ENCODE measurements around the gene ADRB1.

ADRB1 gene

DNA sequence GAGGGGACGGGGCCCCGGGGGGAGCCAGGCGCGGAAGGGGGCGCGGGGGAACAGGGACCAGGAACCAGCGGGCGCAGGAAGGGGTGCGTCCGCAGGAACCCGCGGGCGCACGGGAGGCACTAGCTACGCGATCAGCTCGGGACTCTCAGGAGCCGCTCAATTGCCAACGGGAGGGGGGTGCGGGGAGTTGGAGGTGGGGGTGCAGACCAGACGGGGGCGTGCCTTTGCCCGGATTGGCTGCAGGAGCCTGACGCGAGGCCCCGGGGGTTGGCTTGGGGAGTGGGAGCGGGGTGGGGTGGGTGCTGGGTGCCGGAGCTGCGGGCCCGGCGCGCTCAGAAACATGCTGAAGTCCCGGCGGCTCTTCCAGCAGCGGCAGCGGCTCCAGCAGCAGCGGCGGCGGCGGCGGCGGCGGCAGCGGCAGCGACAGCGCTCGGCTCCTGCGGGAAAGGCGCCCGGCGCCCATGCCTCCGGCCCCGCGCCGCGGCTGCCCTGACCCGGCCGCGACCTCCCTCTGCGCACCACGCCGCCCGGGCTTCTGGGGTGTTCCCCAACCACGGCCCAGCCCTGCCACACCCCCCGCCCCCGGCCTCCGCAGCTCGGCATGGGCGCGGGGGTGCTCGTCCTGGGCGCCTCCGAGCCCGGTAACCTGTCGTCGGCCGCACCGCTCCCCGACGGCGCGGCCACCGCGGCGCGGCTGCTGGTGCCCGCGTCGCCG is at the start of gene ADRB1:
TSS of gene ADRB1 (plus strand) at position 335 of the 715 bp plus-strand sequence. CDS start at position 602, 267 bp downstream.
- in situ Hi-C loops (cut with HindIII; ENCODE audit: low sequenced_read_pairs): no loop called here

DNA sequence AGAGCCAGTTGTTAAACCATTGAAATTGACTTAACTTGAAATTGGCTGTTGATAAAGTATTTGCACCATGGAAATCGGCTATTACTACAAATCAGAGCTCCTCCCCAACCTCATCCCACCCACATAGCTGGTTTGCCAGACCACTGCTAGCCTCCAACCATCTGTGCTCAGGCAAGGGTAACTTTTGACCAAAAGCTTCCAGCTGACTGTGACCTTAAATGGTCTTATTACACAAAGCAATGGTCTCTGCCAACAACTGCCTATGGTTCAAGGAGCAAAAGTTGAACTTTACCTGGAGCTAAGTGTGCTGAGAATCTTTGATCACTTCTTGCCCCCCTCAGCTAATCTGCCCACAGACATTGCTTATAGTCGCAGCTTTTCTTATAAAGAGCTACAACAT is 48.5 kb upstream of the ADRB1 start:
- in situ Hi-C loops (cut with HindIII; ENCODE audit: low sequenced_read_pairs): no loop called here

DNA sequence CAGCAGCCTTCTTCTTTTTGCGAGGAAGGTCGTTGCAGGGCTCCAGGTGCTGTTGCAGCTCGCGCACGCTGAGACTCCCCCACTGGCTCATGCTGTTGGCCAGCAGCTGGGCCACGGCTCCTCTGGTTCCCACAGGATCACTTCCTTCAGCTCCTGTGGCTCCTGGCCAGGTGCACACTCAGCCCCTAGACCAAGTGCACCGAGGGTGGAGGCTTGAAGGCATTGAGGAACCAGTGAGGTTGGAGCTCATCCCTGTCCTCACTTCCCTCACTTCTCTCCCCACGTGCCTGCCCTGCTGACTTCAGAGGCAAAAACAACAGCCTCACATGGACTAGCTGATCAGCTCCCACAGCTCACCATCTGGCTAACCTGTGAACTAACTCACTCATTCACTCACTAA is 46.2 kb upstream of the ADRB1 start:
- in situ Hi-C loops (cut with HindIII; ENCODE audit: low sequenced_read_pairs): no loop called here

DNA sequence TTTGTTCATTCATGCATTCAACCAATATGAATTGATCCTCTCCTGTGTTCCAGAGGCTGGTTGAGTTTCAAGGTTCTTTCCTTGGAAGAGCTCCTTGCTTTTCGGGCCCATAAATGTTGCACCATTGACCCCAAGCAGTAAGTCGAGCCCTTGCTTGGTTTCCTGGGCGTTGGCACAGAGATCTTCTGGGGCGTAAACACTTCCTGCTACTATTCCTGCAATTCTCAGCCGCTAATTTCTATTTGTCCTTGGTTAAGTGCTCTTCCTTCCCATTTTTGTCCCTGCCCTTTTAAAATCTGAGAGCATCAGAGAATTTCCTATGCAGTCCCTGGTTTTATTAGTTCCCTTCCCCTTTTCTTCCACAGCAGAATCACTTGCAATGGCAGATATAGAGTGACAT is 44.1 kb upstream of the ADRB1 start:
- in situ Hi-C loops (cut with HindIII; ENCODE audit: low sequenced_read_pairs): no loop called here

DNA sequence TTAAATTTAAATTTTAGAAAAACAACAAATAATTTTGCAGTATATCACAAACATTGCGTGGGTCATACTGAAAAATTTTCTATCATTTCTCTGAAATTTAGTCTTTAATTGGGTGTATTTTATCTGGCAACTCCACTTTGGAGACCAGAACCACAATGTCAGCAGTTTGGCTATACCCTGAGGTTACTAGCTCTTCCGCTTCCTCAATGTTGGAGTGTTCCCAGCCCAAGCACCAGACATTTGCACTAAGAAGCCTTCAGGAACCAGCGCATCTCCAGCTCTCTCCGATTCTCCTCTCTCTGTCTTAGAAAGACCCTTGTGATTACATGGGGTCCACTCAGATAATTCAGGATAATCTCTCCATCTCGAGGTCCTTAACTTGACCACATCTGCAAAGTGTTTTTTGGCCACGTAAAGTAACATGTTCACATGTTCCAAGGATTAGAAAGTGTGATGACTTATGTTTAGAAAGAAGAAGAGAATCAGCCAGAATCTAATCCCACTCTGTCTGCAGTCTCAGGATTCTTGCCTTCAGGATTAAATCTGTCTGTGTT is 43.1 kb upstream of the ADRB1 start:
- in situ Hi-C loops (cut with HindIII; ENCODE audit: low sequenced_read_pairs): no loop called here

DNA sequence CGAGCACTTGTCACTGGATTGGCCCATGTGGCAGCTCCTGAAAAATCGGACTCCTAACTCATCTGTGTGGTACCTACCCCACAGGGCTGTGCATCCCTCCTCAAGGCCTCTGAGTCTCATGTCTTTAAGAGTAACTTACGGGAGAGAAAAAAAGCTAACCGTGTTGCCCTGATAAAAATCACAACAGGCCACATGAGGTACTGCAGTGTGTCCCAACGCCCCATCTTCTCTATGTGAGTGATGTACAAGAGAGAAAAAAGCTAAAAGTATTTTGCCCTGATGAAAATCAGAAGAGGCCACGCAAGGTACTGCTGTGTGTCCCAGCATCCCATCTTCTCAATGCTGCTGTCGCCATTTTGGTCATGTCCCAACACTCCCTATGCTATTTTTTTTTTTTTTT is 41.2 kb upstream of the ADRB1 start:
- in situ Hi-C loops (cut with HindIII; ENCODE audit: low sequenced_read_pairs): no loop called here

DNA sequence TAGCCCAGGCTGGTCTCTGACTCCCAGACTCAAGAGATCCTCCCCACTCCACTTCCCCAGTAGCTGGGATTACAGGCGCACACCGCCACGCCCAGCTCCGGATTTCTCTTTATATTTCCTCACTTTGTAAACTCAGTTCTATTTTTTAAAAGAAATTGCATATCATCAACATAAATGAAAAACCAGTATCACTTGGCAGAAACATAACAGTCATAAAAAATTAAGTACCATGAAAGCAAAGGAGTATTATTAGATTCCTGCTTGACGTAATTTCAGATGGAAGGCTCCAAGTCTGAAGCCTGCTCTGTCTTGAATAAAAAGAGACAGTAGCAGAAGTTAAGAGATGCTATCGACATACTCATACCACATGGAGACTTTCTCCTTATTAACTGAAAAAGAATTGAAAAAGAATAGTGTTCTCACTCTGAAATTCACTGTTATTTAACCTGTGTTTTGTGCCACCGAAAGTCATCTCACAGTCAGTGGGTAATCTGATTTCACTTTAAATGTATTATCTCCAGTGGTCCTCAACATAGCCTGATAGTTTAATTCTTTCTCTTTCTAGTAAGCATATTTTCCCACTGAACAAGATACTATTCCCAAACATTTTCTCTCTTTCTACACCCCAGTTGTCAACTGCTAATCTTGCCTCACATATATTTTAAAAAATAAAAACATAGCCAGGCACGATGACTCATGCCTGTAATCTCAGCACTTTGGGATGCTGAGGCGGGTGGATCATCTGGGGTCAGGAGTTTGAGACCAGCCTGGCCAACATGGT is 40.3 kb upstream of the ADRB1 start:
- in situ Hi-C loops (cut with HindIII; ENCODE audit: low sequenced_read_pairs): no loop called here

DNA sequence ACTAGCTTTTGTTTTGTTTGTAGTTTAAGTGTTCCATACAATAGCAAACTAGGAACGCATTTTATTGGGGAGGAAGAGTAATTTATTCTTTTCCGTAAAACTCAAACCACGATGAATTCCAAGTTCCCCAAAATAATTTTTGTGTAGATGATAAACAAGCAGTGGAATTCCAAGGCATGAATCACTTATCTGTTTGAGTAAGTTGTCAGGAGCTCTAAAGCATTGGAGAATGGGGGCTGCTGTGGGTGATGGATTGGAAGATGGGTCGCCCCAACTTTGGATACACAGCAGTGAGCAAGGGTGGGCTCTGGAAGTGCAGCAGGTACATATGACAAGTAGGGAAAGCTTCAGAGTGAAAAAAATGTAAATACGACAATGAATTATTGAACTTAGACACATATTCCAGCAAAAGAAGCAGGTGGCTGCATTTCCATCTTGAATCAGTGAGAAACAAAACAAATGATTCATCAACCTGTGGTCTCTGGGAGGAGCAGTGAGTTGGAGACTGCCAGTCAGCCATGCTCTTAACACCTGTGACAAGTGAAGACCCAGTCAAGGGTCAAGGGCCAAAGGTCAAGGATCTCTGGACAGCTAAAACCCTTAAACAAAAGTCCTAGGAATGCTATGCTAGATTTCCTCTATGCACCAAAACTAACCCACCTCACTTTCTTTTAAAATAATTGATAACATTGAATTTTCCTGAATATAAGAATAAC is 34.2 kb upstream of the ADRB1 start:
- in situ Hi-C loops (cut with HindIII; ENCODE audit: low sequenced_read_pairs): no loop called here

DNA sequence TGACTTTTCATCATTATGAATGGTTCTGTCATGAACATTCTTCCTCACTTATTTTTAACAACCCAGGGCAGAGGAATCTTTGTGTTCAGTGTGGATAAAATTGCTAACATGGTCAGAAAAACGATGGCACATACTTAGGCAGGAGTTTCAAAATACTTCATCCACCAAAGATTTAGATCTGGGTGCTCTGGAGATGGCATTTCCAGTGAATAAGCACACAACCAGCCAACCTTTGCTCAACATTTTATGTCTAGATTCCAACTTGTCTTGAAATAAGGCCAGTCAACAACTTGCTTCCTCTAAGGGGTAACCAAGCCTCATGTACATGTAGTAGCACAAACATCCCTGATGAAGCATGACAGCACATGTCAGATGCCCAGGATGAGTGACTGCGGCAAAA is 33.4 kb upstream of the ADRB1 start:
- in situ Hi-C loops (cut with HindIII; ENCODE audit: low sequenced_read_pairs): no loop called here

DNA sequence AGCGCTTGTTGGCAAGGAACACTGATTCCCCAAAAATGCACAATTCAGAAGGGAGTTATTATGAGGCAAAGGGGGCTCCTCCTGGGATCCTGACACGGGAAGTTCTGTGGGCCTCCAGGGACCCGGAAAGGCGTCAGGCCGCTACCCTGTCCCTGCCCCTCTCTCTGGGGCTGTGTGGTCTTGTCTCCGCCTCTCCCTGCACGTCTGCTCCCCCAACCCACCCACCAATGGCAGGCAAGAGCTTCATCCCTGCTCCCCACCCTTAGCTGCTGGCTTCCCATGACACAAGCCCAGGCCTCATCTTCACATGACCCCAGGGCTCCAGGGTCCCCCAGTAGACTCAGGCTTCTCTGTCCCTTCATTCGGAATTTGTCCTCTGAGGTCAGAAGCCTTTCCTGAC is 31.0 kb upstream of the ADRB1 start:
- in situ Hi-C loops (cut with HindIII; ENCODE audit: low sequenced_read_pairs): no loop called here

DNA sequence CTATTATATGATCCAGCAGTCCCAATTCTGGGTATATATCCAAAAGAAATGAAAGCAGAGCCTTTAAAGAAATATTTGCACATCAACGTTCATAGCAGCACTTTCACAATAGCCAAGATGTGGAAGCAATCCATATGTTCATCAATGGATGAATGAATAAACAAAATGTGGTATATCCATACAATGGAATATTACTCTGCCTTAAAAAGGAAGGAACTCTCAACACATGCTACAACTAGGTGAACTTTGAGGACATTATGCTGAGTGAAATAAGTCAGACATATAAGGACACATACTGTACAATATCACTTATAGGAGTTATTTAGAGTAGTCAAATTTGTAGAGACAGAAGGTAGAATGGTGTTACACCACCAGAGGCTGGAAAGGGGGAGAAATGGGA is 28.0 kb upstream of the ADRB1 start:
- in situ Hi-C loops (cut with HindIII; ENCODE audit: low sequenced_read_pairs): no loop called here

DNA sequence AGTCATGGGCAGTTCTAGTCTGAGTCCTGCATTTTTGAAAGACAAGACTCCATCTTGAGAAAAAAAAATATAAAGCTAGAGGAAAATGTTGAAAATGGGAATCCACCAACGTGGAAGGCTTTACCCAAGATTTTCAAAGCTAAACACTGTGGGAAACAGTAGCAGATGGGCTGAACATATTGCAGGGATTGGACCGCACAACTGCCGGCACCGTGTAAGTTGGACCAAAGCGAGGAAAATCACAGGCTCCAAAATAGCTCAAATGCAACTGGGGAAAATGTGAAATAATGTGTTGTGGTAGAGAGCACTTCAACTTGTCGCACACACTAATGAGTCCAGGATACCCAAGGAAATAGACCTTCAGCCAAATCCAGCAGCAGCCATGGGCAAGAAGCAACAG is 26.4 kb upstream of the ADRB1 start:
- in situ Hi-C loops (cut with HindIII; ENCODE audit: low sequenced_read_pairs): no loop called here

DNA sequence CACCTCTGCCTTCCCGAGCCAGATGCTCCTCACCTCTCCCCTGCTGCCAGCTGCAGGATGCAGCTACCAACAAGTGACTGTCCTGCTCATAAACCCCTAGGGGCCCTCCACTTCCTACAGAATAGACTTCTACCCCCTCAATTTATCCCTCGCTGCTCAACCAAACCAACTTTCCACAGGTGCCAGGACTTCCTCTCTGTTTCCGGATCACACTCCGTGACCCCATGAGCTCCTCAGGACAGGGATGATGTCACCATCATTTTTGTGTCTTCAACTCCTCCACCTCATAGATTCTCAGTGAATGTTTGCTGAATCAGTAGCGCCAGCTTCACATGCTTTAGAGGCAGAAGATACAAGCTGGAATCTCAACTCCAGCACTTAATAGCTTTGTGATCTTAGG is 25.8 kb upstream of the ADRB1 start:
- in situ Hi-C loops (cut with HindIII; ENCODE audit: low sequenced_read_pairs): no loop called here

DNA sequence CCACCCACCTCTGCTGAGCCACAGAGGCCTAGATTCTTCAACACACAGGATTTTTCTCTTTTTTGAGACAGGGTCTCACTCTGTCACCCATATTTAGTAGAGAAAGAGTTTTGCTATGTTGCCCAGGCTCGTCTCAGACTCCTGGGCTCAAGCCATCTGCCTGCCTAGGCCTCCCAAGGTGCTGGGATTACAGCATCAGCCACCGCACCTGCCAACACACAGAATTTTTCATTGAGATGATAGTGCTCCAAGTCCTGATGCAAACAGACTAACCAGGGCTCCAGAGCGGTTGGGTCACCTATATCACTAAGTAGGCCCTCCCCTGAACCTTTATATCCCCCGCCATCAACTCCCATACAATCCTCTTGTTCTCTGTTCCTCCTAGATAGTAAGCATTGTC is 24.4 kb upstream of the ADRB1 start:
- in situ Hi-C loops (cut with HindIII; ENCODE audit: low sequenced_read_pairs): no loop called here

DNA sequence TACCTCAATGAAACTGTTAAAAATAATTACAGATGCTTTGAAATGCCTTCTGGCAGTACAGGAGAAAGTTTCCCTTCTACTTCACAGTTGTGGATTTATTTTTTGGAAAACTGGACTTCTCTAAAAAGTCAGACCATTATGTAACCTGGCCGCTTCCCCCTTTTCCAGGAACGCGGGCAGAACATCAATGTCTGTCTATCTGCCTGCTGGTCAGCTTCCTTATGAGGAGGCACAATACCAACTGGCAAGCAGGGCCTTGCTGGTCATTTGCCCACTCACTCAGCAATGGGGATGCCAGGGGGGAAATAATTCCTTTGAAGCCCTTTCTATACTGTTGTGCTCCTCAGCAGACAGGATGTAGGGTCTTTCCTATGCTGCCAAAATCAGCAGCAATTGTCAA is 22.5 kb upstream of the ADRB1 start:
- in situ Hi-C loops (cut with HindIII; ENCODE audit: low sequenced_read_pairs): no loop called here

DNA sequence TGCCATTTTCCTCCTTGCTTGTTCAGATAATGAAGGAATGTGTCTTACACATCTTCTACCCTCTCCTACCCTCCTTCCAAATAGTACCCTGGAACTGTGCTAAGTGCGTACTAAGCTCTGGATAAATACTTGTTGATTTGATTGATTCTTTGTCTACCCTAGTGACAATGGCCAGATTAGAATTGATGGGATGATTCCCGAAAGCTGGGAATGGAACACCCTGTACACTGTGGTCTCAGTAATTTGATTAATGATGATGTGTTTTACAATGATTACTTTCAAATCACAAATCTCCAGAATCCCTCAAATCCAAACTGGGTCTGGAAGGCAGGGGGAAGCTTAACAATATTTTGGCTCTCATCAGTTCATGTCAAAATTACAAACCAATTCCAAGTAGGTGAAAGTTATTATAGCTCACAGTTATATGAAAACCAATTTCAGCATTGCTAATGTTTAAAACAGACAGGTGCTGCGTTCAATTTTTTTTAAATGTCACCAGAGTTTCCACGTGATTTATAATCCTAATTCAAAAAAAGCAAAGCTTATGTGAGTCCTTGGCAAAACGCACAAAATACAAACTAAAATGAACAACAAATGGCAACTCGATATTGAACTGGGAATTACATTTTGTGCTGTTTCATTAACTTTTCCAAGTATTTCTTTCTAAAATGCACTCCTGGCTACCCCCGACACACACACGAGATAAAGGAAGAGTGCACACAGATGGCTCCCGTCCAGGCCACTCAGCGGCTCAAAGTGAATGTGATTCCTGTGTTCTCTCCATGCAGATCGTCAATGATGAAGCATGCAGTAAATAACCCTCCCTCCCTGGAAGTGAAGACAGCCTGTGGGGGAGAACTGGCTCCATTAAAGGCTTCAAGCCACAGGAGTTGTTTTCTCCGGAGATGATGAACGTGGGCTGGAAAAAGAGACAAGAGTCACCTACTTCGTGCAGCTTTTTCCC is 21.7 kb upstream of the ADRB1 start:
- in situ Hi-C loops (cut with HindIII; ENCODE audit: low sequenced_read_pairs): no loop called here

DNA sequence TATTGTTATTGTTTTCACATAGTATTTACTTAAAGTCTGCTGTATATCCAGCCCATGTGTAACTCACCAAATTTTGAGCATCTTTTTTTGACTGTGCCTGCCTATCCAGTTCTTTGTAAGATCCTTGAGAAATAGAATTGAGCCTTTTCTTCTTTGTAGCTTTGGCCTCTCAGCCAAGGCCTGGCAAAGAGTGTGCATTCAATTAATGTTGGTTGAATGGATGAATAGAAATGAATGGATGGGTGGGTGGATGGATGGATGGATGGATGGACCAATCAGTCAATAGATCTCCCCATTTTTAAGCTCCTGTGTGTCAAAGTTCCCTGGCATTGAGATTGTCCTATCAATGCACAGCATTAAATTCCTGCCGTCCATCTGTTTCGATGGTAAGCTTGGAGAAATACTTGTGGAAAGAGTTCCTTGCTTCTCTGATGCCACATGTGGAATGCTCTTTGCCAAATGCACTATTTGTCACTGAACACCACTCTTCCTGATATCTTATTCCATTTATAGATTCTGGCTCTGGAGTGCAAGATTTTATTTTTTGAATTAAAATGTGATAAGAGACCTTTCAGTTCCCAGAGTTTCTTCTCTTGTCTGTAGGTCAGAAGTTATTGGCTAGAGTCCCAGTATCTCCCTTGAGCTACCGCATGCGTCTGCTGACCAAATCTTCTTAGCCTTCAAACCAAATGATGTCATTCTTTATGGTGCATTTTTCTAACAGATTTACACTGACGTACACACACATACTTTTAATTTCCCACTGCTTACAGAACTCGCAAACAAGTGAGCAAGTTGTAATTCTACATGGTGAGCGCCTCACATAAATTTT is 20.7 kb upstream of the ADRB1 start:
- in situ Hi-C loops (cut with HindIII; ENCODE audit: low sequenced_read_pairs): no loop called here

DNA sequence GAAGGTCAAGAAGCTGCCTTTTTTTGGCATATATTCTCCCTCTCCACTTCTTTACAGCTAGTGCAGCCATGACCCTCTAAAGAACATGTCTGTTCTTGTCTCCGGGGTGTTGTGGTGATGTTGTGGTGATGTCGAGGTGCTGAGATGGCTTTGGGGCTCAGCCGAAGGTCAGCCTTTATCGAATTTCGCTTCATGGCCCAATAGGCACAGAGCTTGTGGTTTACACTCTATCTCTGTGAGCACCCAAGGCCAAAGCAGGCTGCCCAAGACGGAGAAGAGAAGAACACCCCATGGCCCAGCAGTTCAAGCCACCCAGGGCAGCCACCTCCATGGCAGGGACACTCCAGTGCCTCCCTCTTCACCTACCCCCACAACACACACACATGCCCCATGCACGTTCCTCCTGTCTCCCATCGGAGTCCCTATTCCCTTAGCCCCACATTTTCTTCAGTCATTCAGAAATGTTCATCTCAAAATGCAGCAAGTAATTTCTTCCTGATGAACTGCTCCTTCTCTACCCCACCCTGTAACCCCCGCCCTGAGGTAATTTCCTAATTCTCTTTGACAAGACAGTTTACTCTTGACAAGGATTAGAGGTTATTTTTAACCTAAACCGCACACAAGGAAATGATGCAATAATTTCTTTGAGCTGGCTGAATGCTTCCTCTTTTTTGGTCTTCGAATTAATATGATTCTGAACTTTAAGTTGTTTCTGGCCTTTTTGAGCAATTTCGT is 18.6 kb upstream of the ADRB1 start:
- in situ Hi-C loops (cut with HindIII; ENCODE audit: low sequenced_read_pairs): no loop called here

DNA sequence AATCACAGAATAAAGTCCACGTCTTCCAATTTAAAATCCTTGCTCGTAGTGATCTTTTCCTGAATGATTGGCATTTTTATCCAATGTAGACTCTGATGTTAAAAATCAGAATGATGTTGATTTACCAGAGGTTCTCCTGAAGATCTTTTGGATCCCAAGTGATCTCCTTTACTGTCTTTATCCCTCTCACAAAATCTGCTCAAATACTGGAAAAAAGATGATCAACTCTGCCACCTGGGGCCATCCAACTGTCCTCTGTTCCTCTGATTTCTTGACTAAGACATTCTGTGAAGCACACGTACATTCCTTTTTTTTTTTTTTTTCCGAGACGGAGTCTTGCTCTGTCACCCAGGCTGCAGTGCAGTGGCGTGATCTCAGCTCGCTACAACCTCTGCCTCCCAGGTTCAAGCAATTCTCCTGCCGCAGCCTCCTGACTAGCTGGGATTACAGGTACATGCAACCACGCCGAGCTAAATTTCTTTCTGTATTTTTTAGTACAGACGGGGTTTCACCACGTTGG is 18.0 kb upstream of the ADRB1 start:
- in situ Hi-C loops (cut with HindIII; ENCODE audit: low sequenced_read_pairs): no loop called here
